Thyroid gland (tissue), 4 donors: ENCODE results near the gene JSRP1. TPM values are rescaled to one million over a fixed set of nuclear protein-coding genes. Genes with fewer than 3 reads are reported as not detected.

Experiments used
- DNase-seq, 2 donors: peaks; one replicate each; pipeline ENCODE4 v3.0.0-alpha.2; 2019
- H3K27ac ChIP-seq, 3 donors: fragments of 200-600 bp; sonication (generic); 1 replicate in 2 of 3; 2 replicates in 1 of 3; pipeline ENCODE4 v1.5.1; 2016 to 2019; ENCODE audit warnings: mild to moderate bottlenecking in 1 of 3, moderate library complexity in 1 of 3
- H3K27me3 ChIP-seq: fragments of 200-600 bp; sonication (generic); one replicate; pipeline ENCODE4 v1.5.1; 2019
- H3K36me3 ChIP-seq, 2 donors: fragments of 200-600 bp; sonication (generic); one replicate each; pipeline ENCODE4 v1.5.1; 2016 to 2019
- H3K4me1 ChIP-seq, 2 donors: fragments of 200-600 bp; sonication (generic); one replicate each; pipeline ENCODE4 v1.5.1; 2017 to 2019
- H3K4me3 ChIP-seq, 3 donors: fragments of 200-600 bp; sonication (generic); replicated peaks in 1 of 3; 1 replicate in 2 of 3; 2 replicates in 1 of 3; pipeline ENCODE4 v1.5.1; 2016; ENCODE audit warnings: mild to moderate bottlenecking in 1 of 3
- H3K9me3 ChIP-seq: fragments of 200-600 bp; sonication (generic); one replicate; pipeline ENCODE4 v1.5.1; 2017
- POLR2A ChIP-seq, 2 donors: fragments of 450-650 bp; IDR thresholded peaks; one replicate each; pipeline ENCODE4 v1.6.1; 2017; ENCODE audit warnings: antibody characterized with exemption in 2 of 2, mild to moderate bottlenecking in 2 of 2, moderate library complexity in 1 of 2
- WGBS, 2 donors: methylation state at CpG; one replicate each; pipeline ENCODE4 v1.1.5; 2017; 5-methylcytosine and 5-hydroxymethylcytosine counted together
- intact Hi-C: fragments of 100-400 bp; cut with DNase I; formaldehyde crosslinking; loops from one replicate; pipeline ENCODE4 v1.15.1; 2023
- total RNA-seq, 4 donors: library from RNA; depleted of rRNA; stranded (reverse); fragments of >200 nt; gene quantifications; one replicate each; pipeline ENCODE4 v1.2.3, GENCODE V29; 2016
- TF ChIP-seq, protein P1 (sequence below), 6 experiments: fragments of 200-600 bp in 3 of 6; fragments of 450-650 bp in 3 of 6; sonication (generic) in 3 of 6; IDR thresholded peaks; one replicate each; pipeline ENCODE4 v1.5.1; 2016 to 2019; ENCODE audit warnings: antibody characterized with exemption in 6 of 6, mild to moderate bottlenecking in 2 of 6, inconsistent platforms in 1 of 6, moderate library complexity in 1 of 6

JSRP1 gene
- total RNA-seq, 4 donors from 2014 or later, result not detected

DNA sequence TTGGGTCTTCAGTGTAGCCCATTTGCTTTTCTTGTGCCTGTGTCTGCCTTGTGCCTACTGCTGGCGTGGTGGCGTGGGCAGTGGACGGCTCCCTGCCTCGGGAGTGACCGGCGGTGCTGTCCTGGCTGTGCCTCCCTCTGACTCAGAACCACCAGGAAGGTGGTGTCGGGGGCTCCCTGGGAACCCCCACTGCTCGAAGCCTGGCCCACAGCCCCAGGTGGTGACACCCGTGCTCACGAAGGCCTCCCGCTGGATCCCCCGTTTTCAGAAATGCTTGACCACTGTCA is 12.1 kb downstream of the JSRP1 start:
- H3K36me3 ChIP-seq, result peaks cover 48 to 51% of the 10 kb centered on the region in 2 donors
- peaks cover 28 to 31% of the 10 kb centered on the region in 2 donors for H3K4me1 ChIP-seq
- 97 to 100% methylated on average over 1 to 10 of the region's 12 CpGs for WGBS, 2 donors
- TF ChIP-seq, protein P1, sequence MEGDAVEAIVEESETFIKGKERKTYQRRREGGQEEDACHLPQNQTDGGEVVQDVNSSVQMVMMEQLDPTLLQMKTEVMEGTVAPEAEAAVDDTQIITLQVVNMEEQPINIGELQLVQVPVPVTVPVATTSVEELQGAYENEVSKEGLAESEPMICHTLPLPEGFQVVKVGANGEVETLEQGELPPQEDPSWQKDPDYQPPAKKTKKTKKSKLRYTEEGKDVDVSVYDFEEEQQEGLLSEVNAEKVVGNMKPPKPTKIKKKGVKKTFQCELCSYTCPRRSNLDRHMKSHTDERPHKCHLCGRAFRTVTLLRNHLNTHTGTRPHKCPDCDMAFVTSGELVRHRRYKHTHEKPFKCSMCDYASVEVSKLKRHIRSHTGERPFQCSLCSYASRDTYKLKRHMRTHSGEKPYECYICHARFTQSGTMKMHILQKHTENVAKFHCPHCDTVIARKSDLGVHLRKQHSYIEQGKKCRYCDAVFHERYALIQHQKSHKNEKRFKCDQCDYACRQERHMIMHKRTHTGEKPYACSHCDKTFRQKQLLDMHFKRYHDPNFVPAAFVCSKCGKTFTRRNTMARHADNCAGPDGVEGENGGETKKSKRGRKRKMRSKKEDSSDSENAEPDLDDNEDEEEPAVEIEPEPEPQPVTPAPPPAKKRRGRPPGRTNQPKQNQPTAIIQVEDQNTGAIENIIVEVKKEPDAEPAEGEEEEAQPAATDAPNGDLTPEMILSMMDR (IDR thresholded peaks at IDR 0.05), result no peak
- intact Hi-C loops, result no loop called here
- H3K4me3 ChIP-seq, result no peak overlapping the region
- H3K9me3 ChIP-seq, result no peaks in the 10 kb centered on the region
- no peak for DNase-seq
- H3K27ac ChIP-seq, result no peak overlapping the region
- no peaks in the 10 kb centered on the region for H3K27me3 ChIP-seq

DNA sequence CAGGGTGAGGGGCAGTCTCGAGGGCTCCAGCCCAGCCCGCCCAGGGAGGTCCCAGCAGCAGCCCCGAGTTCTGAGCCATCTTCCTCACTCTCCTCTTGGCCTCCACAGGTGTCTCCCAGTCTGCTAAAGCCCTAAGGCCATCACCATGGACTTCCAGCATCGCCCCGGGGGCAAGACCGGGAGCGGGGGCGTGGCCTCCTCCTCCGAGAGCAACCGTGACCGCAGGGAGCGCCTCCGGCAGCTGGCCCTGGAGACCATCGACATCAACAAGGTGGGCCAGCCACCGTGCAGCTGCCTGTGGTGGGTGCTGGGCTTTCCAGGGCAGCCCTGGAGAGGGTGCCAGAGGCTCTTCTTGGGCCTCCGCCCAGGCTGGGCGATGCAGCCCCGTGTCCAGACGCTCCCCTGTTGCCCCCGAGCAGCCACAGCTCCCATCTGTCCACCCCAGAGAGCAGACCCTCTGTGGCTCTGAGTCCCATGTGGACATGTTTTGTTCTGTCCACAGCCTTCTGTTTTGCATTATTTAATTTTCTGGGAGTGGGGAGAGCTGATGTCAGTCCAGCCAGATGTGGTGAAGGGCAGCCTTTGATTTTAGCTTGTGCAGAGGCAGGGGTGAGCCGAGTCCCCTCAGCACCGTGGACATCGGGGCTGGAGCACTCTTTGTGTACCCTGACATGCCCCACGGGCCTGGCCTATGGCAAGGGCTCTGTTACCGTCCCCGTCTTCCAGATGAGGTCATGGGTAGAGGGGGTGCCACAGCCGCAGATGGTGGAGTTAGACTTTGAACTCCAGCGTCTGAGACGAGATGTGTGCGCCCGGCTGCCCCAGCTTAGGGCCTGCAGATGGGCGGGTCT is 12.7 kb downstream of the JSRP1 start:
- peaks cover 34 to 36% of the 10 kb centered on the region in 2 donors for H3K4me1 ChIP-seq
- TF ChIP-seq POLR2A (IDR thresholded peaks at IDR 0.05), result no peak
- TF ChIP-seq, protein P1 (IDR thresholded peaks at IDR 0.05), result no peak
- no peak overlapping the region for H3K27ac ChIP-seq
- no peaks in the 10 kb centered on the region for H3K27me3 ChIP-seq
- 88 to 90% methylated on average over 23 to 28 of the region's 32 CpGs for WGBS, 2 donors
- intact Hi-C loops, result no loop called here
- DNase-seq, result no peak
- no peak overlapping the region for H3K4me3 ChIP-seq
- H3K36me3 ChIP-seq, result peaks cover 48 to 51% of the 10 kb centered on the region in 2 donors
- H3K9me3 ChIP-seq, result no peaks in the 10 kb centered on the region

- H3K36me3 ChIP-seq, result peaks cover 46 to 47% of the 10 kb centered on the region in 2 donors
- no peak overlapping the region for H3K27ac ChIP-seq
- 86 to 91% methylated on average over 8 of the region's 8 CpGs for WGBS, 2 donors
- no peak overlapping the region for H3K4me3 ChIP-seq
- intact Hi-C loops, result no loop called here
- H3K4me1 ChIP-seq, result peaks cover 41 to 43% of the 10 kb centered on the region in 2 donors
- no peaks in the 10 kb centered on the region for H3K27me3 ChIP-seq
- TF ChIP-seq, protein P1 (IDR thresholded peaks at IDR 0.05), result no peak
- no peak for TF ChIP-seq POLR2A (IDR thresholded peaks at IDR 0.05)
- DNase-seq, result no peak
- H3K9me3 ChIP-seq, result no peaks in the 10 kb centered on the region
Measured at GRCh38 chr19:2242816-2243215, 13.4 kb downstream of the JSRP1 start.

- 85% methylated on average over 12 of the region's 12 CpGs for WGBS, 2 donors
- no peaks in the 10 kb centered on the region for H3K27me3 ChIP-seq
- no peak for DNase-seq
- H3K36me3 ChIP-seq, result peaks cover 39 to 40% of the 10 kb centered on the region in 2 donors
- intact Hi-C loops, result no loop called here
- TF ChIP-seq, protein P1 (IDR thresholded peaks at IDR 0.05), result no peak
- TF ChIP-seq POLR2A (IDR thresholded peaks at IDR 0.05), result no peak
- no peak overlapping the region for H3K27ac ChIP-seq
- H3K4me3 ChIP-seq, result no peak overlapping the region
- H3K4me1 ChIP-seq, result peaks cover 46 to 50% of the 10 kb centered on the region in 2 donors
- no peaks in the 10 kb centered on the region for H3K9me3 ChIP-seq
Measured at GRCh38 chr19:2242092-2242537, 14.1 kb downstream of the JSRP1 start.
